ENCODE results near the gene SLC25A5. TPM values are rescaled to one million over a fixed set of nuclear protein-coding genes. Genes with fewer than 3 reads are reported as not detected.

Gene SLC25A5
- total and polyA plus RNA-seq, 4 donors, result 191 to 304 (median 207) TPM

GRCh38 chrX:119467433-119467832 is 811 bp upstream of the SLC25A5 start:
- H3K27me3 ChIP-seq (ENCODE audit: control insufficient read depth in 4 of 4, insufficient read depth in 4 of 4, low read length in 3 of 4), result no peaks in the 10 kb centered on the region
- peak overlapping the region; percentile 16 to 64 (median 29) for H3K4me3 ChIP-seq (ENCODE audit: low read depth in 1 of 3, low read length in 3 of 3)
- no peaks in the 10 kb centered on the region for H3K9me3 ChIP-seq (ENCODE audit: control insufficient read depth in 4 of 4, low read length in 3 of 4)
- WGBS, result 31% methylated on average over 6 of the region's 6 CpGs
- TF ChIP-seq MAX (IDR thresholded peaks at IDR 0.05) (no peak), FOXA1 (IDR thresholded peaks at IDR 0.05) (no peak), GABPA (IDR thresholded peaks at IDR 0.05 in 1 of 2, conservative IDR thresholded peaks at IDR 0.05 in 1 of 2) (no peak), HNF4G (IDR thresholded peaks at IDR 0.05) (no peak), TAF1 (conservative IDR thresholded peaks at IDR 0.05) (no peak), SP1 (IDR thresholded peaks at IDR 0.05) (peak; percentile 40), JUND (IDR thresholded peaks at IDR 0.05) (no peak), HNF4A (conservative IDR thresholded peaks at IDR 0.05) (peak; percentile 40 to 46), FOXA2 (IDR thresholded peaks at IDR 0.05) (no peak), RXRA (IDR thresholded peaks at IDR 0.05) (peak in 1 of 2 donors; percentile 1), RAD21 (IDR thresholded peaks at IDR 0.05) (peak in 1 of 2 donors; percentile 7)
- TF ChIP-seq, protein P1, sequence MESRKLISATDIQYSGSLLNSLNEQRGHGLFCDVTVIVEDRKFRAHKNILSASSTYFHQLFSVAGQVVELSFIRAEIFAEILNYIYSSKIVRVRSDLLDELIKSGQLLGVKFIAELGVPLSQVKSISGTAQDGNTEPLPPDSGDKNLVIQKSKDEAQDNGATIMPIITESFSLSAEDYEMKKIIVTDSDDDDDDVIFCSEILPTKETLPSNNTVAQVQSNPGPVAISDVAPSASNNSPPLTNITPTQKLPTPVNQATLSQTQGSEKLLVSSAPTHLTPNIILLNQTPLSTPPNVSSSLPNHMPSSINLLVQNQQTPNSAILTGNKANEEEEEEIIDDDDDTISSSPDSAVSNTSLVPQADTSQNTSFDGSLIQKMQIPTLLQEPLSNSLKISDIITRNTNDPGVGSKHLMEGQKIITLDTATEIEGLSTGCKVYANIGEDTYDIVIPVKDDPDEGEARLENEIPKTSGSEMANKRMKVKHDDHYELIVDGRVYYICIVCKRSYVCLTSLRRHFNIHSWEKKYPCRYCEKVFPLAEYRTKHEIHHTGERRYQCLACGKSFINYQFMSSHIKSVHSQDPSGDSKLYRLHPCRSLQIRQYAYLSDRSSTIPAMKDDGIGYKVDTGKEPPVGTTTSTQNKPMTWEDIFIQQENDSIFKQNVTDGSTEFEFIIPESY (IDR thresholded peaks at IDR 0.05), result no peak
- peak overlapping the region; percentile 37 to 56 for H3K27ac ChIP-seq (ENCODE audit: low read depth in 1 of 2, low read length in 2 of 2)
- no peak overlapping the region for H3K9ac ChIP-seq (ENCODE audit: low read depth in 1 of 2, low read length in 2 of 2)
- DNase-seq (ENCODE audit: low spot score), result no peak
- peaks cover 0 to 8% (median 7%) of the 10 kb centered on the region in 4 donors for H3K36me3 ChIP-seq (ENCODE audit: control insufficient read depth in 4 of 4, insufficient read depth in 3 of 4, low read depth in 1 of 4, low read length in 3 of 4)
- peaks cover 0 to 32% (median 8%) of the 10 kb centered on the region in 4 donors for H3K4me1 ChIP-seq (ENCODE audit: control insufficient read depth in 4 of 4, insufficient read depth in 4 of 4, low read length in 3 of 4)

- under 1% methylated on average over 78 of the region's 78 CpGs for WGBS
- H3K9ac ChIP-seq (ENCODE audit: low read depth in 1 of 2, low read length in 2 of 2), result peak overlapping the region; percentile 48 to 75
- peak; percentile 89 for DNase-seq (ENCODE audit: low spot score)
- no peaks in the 10 kb centered on the region for H3K27me3 ChIP-seq (ENCODE audit: control insufficient read depth in 4 of 4, insufficient read depth in 4 of 4, low read length in 3 of 4)
- peak overlapping the region; percentile 94 to 98 for H3K27ac ChIP-seq (ENCODE audit: low read depth in 1 of 2, low read length in 2 of 2)
- H3K4me3 ChIP-seq (ENCODE audit: low read depth in 1 of 3, low read length in 3 of 3), result peak overlapping the region; percentile 72 to 75 (median 75)
- H3K36me3 ChIP-seq (ENCODE audit: control insufficient read depth in 4 of 4, insufficient read depth in 3 of 4, low read depth in 1 of 4, low read length in 3 of 4), result peaks cover 0 to 8% (median 7%) of the 10 kb centered on the region in 4 donors
- H3K9me3 ChIP-seq (ENCODE audit: control insufficient read depth in 4 of 4, low read length in 3 of 4), result no peaks in the 10 kb centered on the region
- TF ChIP-seq RAD21 (IDR thresholded peaks at IDR 0.05), result peak; percentile 59 to 69
- TF ChIP-seq MAX (IDR thresholded peaks at IDR 0.05), result no peak
- TF ChIP-seq, protein P2, sequence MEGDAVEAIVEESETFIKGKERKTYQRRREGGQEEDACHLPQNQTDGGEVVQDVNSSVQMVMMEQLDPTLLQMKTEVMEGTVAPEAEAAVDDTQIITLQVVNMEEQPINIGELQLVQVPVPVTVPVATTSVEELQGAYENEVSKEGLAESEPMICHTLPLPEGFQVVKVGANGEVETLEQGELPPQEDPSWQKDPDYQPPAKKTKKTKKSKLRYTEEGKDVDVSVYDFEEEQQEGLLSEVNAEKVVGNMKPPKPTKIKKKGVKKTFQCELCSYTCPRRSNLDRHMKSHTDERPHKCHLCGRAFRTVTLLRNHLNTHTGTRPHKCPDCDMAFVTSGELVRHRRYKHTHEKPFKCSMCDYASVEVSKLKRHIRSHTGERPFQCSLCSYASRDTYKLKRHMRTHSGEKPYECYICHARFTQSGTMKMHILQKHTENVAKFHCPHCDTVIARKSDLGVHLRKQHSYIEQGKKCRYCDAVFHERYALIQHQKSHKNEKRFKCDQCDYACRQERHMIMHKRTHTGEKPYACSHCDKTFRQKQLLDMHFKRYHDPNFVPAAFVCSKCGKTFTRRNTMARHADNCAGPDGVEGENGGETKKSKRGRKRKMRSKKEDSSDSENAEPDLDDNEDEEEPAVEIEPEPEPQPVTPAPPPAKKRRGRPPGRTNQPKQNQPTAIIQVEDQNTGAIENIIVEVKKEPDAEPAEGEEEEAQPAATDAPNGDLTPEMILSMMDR (IDR thresholded peaks at IDR 0.05; ENCODE audit: low read depth, low read length, missing input control), result peak; percentile 69
- TF ChIP-seq EGR1 (IDR thresholded peaks at IDR 0.05; ENCODE audit: low read depth in 2 of 2), result peak; percentile 59 to 68
- H3K4me1 ChIP-seq (ENCODE audit: control insufficient read depth in 4 of 4, insufficient read depth in 4 of 4, low read length in 3 of 4), result peaks cover 0 to 36% (median 9%) of the 10 kb centered on the region in 4 donors
Measured at GRCh38 chrX:119468551-119469312, 488 bp downstream of the SLC25A5 start.
